Islet precursor cell (in vitro differentiated cells): ENCODE measurements around the gene ZKSCAN7.
"Not testable (repeated sequence)": the region's sequence is repeated elsewhere in the genome, so short reads cannot be mapped to it uniquely, and the experiment has no call there.

Experiments
- DNase-seq: peaks from one replicate; pipeline ENCODE4 v3.0.0-alpha.2; 2018

The ZKSCAN7 gene

DNA sequence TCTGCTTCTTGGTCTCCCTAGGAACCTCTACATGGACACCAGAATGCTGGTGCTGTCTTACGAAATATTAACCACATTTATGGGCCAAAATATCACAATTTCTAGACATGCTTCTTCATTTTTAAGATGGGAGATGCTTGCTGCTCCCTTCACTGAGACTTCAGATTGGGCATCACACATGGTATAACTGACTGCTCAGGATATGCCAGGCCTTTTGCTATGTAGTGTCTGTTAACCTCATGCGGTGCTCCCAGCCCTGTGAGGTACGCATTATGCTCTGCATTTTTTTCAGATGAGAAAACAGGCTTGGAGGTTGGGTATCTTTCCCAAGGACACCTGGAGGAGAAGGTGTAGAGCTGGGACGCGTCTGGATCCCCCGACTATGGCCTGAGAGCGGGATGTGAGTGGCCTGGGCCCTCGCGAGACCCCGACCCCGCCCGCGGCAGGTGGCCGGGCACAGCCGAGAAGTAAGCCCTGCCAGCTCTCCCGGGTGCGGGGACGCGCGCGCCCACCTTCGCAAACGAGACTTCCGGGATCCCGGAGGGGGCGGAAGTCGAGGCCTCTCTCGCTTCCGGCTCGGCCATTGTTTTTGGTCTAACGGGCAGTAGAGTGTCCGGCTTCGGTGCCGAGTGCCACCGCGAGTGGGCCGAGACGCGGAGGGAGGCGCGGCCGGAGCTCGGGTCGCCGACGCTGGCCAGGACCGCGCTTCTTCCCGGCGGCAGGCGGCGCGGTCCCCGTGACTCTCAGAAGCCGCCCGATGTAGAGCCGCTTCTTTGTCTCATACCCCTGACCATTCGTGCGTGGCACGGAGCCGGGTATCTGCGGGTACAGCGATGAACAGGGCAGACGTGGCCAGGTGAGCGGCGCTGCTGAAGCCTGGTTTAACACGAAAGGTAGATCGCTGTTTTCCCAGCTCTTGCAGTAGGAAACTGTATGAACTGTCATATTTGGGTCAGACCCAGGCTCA, at the start of gene ZKSCAN7:
TSS of gene ZKSCAN7 (plus strand) at position 568 of the 967 bp plus-strand sequence. CDS start 1,855 bp downstream, outside the sequence.
- DNase-seq: peak; percentile 80

DNA sequence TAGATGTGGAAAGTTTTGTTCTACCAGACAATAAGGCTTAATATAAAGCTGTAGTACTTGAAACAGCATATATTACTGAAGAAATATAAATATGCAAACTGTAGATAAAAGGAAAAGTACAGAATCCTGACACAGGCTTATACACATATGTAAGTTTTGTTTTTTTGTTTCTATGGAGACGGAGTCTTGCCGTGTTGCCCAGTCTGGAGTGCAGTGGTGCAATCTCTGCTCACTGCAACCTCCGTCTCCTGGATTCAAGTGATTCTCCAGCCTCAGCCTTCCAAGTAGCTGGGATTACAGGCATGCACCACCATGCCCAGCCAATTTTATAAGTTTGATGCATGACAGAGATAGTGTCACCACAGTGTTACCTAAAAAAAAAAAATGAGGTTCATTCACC, 48.4 kb upstream of the ZKSCAN7 start:
- no peak for DNase-seq

DNA sequence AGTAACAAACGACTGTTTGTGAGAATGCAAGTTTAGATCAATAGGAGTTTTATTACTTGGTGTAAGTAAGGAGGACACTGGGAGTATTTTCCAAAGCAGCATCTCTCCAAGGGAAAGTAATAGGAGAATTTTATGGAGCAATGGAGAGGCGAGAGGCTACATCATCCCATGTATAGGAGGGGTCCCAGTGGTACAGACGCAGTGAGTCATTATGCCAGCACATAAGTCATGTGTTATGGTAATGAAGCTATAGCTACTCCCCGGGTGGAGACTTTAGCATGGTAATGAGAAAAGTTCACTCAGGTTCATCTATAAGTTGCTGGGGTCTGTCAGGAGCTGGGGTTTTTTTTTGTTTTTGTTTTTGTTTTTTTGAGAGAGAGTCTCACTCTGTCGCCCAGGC, 48.0 kb upstream of the ZKSCAN7 start:
- DNase-seq: no peak

DNA sequence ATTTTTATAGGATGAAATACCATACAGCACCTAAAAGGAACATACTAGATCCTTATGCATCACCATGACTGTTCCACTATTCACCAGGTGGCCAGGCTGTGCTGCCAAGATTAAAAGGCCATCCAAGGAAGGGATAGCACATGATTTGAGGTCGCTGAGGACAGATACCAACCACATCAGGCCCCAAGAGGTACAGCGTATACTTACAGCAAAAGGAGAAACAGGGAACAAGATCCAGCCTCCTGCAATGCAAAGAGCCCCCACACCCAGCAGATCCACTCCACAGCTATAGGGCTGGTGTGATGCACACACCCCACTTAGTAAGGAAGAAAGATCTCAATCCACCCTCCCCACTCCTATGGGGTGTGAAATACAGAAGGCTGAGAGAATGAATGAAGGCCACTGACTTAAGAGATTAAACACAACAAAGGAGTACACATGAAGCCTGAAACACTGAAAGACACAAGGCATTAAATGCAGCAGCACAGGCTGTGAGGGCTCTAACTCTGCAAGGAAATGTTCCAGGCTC, 45.5 kb upstream of the ZKSCAN7 start:
- DNase-seq: no peak

DNA sequence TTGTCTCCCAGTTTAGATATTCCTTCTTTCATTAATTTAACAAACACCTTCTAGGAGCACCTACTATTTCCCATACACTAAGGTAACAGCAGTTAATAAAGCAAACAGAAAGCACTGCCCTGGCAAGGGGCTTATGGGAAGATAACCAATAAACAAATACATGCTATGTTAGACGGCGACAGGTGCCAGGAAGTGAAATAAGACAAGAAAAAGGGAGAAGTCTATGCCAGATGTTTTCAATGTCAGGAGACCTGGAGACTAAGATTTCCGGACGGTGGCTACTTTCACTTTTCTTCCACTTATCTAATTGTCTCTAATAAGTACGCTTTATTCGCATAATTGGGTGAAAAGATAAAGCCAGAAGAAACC, 45.0 kb upstream of the ZKSCAN7 start:
- no peak for DNase-seq

DNA sequence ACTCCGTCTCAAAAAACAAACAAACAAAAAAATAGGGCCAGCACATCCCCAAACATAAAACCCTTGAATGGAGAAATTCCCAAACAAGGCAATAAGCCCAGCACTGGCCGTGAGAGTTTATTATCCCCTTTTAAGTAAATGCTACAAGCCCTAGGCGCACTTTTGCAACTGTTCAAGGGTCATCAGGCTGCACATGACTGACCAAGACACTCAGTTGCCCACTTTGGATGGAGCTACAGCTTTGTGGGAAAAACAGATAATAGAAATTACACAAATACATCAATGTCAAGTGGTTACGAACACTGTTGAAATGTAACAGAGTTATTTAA, 43.8 kb upstream of the ZKSCAN7 start:
- no peak for DNase-seq

DNA sequence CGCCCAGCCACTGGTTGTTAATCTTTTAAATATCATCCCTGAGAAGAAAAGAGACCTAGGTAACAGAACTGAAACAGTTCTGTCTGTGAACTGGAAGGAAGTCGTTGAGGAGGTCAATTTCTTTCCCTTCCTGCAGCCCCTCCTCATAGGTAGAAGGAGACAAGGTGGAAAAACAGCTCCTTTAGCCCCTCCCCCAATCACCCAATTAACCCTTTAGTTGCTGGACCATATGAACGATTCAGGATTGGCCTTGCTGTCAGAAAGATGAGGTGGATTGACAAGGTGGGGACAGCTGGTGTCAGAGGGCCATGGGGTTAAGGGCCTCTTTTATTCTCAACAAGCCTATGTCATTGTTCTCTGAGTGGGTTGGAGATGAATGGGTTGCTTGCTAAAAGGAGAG, 41.5 kb upstream of the ZKSCAN7 start:
- no peak for DNase-seq

DNA sequence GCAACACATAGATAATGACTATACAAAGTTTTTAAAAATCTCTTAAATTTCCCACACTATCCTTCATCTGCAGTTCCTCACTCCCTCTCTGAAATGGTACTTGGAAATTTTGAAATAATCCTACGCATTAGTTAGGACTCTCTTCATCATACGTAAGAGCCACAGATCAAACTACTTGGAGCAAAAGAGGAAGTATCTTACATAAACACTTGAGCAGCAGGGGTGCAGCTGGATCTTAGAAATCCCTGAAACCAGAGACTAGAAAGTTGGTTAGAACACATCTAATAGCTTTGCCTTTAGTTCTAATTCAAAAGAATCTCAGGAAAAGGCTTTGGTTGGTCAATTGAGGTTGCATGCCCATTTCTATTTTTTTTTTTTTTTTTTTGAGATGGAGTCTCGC, 38.8 kb upstream of the ZKSCAN7 start:
- DNase-seq: no peak

DNA sequence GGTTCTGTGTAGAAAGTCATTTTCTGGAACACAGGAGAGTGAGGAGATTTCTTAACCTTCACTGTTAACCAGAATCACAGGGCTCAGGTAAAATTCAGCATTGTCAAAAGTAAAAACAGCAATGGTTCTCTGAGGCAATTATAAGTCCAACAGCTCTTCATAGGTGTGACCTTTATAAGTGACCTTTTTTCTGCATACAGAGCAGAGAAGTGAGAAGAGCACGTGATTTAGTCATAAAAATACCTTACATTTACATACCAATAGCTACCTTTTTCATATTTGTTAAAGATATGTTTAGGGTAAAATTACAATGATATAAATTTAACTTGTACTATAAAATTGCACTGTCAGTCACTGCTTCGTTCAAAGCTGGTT, 36.2 kb upstream of the ZKSCAN7 start:
- no peak for DNase-seq

DNA sequence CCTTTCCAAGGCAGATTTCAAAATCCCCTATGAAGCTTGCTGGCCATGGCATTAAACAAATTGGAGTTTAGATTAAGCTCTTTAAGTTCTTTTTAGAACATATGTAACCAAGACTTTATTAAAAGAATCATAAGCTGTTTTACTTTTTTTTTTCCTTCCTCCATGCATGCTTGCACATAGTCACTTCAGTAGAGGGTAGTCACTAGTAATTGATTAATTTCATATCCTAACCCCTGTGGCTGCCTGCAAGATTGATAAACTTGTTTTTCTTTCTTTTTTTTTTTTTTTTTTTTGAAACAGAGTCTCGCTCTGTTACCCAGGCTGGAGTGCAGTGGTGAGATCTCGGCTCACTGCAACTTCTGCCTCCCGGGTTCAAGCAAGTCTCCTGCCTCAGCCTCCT, 33.3 kb upstream of the ZKSCAN7 start:
- DNase-seq: no peak

DNA sequence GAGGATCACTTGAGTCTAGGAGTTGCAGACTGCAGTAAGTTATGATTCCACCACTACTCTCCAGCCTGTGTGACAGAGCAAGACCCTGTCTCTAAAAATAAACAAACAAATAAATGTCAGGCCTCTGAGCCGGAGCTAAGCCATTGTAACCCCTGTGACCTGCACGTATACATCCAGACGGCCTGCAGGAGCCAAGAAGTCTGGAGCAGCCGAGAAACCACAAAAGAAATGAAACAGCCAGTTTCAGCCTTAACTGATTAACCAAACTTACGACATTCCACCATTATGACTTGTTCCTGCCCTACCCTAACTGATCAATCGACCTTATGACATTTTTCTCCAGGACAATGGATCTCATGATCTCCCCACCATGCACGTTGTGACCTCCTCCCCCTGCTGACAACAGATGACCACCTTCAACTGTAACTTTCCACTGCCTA, 32.5 kb upstream of the ZKSCAN7 start:
- peak; percentile 75 for DNase-seq

DNA sequence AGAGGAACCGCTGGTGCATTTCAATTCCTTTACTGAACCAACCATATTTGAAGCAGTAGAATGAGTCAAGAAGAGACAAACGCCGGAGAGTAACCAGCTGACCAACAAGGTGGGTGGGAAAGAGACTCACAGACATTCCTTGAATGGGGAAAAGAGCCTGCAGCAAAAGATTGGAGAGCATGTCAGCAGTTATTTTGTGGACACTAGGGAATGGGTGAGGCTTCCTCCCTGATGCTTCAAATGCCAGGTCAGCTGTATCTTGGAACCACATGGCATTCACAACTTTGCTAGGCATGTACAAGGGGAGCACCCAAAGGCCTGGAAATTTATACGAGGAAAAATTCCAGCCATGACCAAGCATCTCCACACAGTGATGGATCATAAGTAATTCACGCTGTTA, 29.9 kb upstream of the ZKSCAN7 start:
- no peak for DNase-seq

DNA sequence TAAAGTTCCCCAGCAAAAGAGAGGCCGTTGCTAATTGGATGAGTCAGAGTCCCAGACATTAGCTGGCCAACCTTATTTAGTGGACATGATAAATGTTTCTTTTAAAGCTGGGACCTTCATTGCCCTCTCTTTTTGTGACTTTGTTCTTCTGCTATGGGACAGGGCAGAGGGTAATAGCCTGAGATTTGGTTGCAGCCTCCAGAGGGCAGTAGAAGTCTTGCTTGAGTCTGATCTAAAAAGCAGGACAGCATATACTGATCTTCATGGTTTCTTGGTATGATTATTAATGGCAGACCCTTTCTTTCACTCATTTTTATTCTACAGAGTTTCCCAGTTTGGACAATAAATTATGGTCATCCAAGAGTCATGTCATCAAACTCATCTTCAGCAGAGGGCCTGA, 25.1 kb upstream of the ZKSCAN7 start:
- no peak for DNase-seq

DNA sequence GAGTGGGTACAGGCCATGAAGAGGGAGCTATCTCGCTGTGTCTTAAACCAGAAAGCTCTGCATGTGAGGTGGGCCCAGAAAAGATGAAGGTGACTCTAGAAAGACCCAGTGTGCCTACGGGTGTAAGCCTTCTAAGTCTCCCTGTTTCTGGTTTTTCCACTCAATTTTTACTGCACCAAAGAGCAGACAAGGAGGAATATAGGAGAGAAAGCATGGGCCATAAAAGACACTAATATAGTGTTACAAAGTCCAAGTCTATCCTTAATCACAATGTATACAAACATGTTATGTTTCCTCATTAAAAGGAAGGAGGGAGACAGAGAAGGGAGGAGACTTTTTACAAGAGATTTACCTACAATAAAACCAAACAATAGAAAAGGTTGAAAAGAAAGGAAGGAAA, 24.1 kb upstream of the ZKSCAN7 start:
- no peak for DNase-seq

DNA sequence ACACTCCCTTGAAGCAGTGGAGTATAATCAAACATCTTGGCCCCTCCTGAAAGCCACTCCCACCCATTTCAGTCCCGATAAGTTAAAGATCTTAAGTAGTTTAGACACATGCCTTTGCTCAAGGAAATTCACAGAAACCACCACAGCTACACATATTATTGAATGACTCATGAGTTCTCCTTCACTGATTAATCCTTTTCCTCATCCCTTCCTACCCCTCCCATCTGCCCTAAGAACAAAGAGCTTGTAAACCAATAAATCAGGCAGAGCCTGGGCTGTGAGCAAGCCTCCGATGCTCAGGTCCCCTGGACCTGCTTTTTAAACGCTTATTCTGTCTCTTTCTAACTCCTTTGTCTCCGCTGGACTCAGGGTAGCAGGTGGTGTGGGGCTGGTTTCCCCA, 20.3 kb upstream of the ZKSCAN7 start:
- not testable (repeated sequence) for DNase-seq

DNA sequence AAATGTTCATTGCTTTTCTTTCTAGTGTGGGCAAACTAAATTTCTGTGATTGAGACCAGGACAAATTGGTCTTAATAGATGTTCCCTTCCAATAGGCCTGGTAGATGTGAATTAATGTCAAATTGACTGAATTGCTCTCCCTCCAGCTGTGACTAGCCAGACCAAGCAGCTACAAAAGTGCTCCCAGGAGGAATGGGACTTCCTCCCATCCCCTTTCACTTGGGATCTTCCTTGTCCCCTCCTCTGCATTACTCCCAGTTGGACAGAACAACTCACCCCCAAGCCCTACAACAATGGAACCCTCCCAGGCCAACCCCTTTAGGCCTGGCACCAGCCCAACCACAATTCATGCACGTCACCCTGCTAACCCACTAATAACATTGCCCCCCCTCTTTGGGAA, 19.6 kb upstream of the ZKSCAN7 start:
- DNase-seq: no peak

DNA sequence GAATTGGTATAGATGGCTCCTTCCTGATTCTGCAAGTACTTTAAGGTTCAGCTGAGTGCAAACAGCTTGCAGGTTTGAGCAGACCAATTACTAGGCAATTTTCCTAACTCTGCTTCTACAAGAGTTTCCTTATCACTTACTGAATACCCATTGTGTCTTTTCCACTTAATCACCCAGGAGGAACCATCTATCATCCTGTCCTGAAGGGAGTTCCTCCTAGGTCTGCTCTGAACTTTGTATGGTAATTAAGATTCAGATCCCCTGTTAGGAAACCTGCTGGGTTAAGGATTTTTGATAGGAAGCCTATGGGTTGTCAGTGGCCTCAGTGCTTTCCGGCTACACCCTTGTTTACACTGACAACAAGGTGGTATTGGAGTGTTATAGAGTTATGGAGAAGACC, 10.2 kb upstream of the ZKSCAN7 start:
- not testable (repeated sequence) for DNase-seq

DNA sequence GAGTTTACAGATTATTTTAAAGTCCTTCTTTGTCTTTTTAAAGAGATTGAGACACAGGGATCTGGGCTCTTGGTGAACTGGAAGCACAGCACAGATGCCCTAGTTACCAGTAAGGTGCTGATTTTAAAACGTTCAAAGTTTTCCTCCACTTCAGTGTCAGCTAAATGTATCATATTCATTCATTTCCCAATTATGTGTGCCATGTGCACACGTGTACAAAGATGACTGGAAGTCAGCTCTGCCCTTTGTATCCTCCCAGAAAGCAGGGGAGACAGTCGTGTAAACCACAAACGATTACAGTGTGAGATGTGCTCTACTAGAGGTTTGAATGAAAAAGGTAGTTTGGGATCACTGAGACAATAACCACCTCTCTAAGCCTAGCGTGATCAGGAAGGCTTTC, 730 bp downstream of the ZKSCAN7 start:
- no peak for DNase-seq

DNA sequence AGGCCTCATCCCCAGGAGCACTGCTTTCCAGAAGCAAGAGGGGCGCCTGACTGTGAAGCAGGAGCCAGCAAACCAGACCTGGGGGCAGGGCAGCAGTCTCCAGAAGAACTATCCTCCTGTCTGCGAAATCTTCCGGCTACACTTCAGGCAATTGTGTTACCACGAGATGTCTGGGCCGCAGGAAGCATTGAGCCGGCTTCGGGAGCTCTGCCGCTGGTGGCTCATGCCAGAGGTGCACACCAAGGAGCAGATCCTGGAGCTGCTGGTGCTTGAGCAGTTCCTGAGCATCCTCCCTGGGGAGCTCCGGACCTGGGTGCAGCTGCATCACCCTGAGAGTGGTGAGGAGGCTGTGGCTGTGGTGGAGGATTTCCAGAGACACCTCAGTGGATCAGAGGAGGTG, 2.1 kb downstream of the ZKSCAN7 start:
- no peak for DNase-seq

DNA sequence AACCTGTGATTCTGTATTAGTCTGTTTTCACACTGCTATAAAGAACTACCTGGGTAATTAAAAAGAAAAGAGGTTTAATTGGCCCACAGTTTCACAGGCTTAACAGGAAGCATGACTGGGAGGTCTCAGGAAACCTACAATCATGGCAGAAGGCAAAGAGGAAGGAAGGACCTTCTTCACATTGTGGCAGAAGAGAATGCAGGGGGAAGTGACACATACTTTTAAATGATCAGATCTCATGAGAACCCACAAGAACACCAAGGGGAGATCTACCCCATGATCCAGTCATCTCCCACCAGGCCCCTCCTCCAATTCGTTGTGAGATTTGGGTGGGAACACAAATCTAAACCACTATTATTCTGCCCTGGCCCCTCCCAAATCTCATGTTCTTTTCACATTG, 6.1 kb downstream of the ZKSCAN7 start:
- no peak for DNase-seq

DNA sequence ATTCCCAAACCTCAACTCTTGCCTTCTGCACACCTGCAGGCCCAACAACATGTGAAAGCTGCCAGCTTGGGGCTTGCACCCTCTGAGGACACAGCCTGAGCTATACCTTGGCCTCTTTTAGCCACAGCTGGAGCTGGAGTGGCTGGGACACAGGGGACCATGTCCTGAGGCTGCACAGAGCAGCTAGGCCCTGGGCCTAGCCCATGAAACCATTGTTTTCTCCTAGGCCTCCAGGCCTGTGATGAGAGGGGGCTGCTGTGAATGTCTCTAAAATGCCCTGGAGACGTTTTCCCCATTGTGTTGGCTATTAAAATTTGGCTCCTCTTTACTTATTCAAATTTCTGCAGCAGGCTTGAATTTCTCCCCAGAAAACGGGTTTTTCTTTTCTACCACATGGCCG, 7.2 kb downstream of the ZKSCAN7 start:
- no peak for DNase-seq

DNA sequence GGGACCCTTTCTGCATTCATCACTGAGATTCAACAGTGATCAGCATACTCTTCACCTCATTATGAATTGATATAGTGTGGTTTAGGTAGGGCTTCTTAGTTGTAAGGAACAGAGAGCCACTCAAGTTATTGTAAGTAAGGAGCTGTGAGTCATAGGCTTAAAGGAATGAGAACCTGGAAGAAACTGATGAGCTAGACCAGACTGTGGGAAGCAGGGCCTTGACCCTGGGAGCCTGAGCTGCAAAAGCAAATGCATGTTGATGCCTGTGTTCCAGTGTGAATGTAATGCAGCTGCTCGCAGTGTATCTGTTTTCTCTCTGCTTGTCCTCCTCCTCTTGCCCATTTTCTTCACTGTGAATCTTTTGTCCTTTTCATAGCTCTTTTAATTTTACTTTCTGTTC, 13.6 kb downstream of the ZKSCAN7 start:
- no peak for DNase-seq

DNA sequence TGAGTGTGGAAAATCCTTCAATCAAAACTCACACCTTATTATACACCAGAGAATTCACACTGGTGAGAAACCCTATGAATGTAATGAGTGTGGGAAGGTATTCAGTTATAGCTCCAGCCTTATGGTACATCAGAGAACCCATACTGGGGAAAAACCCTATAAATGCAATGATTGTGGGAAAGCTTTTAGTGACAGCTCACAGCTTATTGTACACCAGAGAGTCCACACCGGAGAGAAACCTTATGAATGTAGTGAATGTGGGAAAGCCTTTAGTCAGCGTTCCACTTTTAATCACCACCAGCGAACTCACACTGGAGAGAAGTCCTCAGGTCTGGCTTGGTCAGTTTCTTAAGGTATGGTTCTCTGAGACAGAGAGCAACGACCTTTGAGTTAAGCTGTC, 16.0 kb downstream of the ZKSCAN7 start:
- DNase-seq: no peak

DNA sequence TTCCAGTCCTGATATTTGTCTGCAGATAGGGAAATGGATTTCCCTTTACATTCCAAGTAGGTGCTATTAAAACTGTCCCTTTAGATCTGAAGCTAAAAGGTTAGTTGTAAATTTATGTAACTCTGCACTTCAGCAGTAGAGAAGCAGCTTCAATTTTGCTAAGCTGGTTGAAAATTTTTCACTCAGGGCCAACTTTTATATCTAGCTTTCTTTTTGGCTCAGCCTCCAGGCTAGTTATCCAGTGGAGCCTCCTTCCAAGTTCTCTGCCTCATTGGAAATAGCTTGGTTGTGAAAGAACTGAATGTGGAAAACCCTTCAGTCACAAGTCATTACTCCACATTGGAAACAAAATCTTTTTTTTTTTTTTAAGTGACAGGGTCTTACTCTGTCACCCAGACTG, 21.6 kb downstream of the ZKSCAN7 start:
- no peak for DNase-seq
